Suprapubic skin (tissue), 4 donors: ENCODE measurements around the gene MIER1. TPM values are rescaled to one million over a fixed set of nuclear protein-coding genes. Genes with fewer than 3 reads are reported as not detected.

Experiments
- DNase-seq, 2 donors: peaks; one replicate each; pipeline ENCODE4 v3.0.0-alpha.2; 2019; ENCODE audit warnings: low spot score in 2 of 2
- H3K27ac ChIP-seq: fragments of 200-600 bp; sonication (generic); one replicate; pipeline ENCODE4 v1.5.1; 2019
- H3K27me3 ChIP-seq: fragments of 200-600 bp; sonication (generic); one replicate; pipeline ENCODE4 v1.5.1; 2019
- H3K36me3 ChIP-seq: fragments of 200-600 bp; sonication (generic); one replicate; pipeline ENCODE4 v1.5.1; 2019
- H3K4me1 ChIP-seq: fragments of 200-600 bp; sonication (generic); one replicate; pipeline ENCODE4 v1.5.1; 2019
- H3K4me3 ChIP-seq: fragments of 200-600 bp; sonication (generic); one replicate; pipeline ENCODE4 v1.5.1; 2019; ENCODE audit warnings: mild to moderate bottlenecking
- H3K9me3 ChIP-seq: fragments of 200-600 bp; sonication (generic); one replicate; pipeline ENCODE4 v1.5.1; 2019
- EP300 ChIP-seq: sonication (generic); formaldehyde crosslinking; IDR thresholded peaks from one replicate; pipeline ENCODE4 v1.6.1; 2017; ENCODE audit warnings: antibody characterized with exemption
- POLR2A ChIP-seq, 2 donors: fragments of 450-650 bp; IDR thresholded peaks; one replicate each; pipeline ENCODE4 v1.6.1; 2017; ENCODE audit warnings: antibody characterized with exemption in 2 of 2, mild to moderate bottlenecking in 2 of 2, moderate library complexity in 2 of 2
- POLR2AphosphoS5 ChIP-seq, 3 donors: sonication (generic); formaldehyde crosslinking; IDR thresholded peaks; one replicate each; pipeline ENCODE4 v1.6.1; 2017; ENCODE audit warnings: antibody characterized with exemption in 3 of 3
- WGBS: methylation state at CpG from one replicate; pipeline ENCODE4 v1.1.5; 2018; 5-methylcytosine and 5-hydroxymethylcytosine counted together
- total RNA-seq, 4 donors: library from RNA; depleted of rRNA; stranded (reverse); fragments of >200 nt; gene quantifications; one replicate each; pipeline ENCODE4 v1.1.0, GENCODE V29; 2016
- TF ChIP-seq, protein P1 (sequence below), 2 donors: fragments of 200-600 bp in 1 of 2; fragments of 450-650 bp in 1 of 2; sonication (generic) in 1 of 2; IDR thresholded peaks; one replicate each; pipeline ENCODE4 v1.5.1; 2016 to 2019; ENCODE audit warnings: antibody characterized with exemption in 2 of 2, mild to moderate bottlenecking in 1 of 2, moderate library complexity in 1 of 2

MIER1 gene
- total RNA-seq, 4 donors from 2014 or later = 17.1 to 43.2 (median 27.5) TPM

DNA sequence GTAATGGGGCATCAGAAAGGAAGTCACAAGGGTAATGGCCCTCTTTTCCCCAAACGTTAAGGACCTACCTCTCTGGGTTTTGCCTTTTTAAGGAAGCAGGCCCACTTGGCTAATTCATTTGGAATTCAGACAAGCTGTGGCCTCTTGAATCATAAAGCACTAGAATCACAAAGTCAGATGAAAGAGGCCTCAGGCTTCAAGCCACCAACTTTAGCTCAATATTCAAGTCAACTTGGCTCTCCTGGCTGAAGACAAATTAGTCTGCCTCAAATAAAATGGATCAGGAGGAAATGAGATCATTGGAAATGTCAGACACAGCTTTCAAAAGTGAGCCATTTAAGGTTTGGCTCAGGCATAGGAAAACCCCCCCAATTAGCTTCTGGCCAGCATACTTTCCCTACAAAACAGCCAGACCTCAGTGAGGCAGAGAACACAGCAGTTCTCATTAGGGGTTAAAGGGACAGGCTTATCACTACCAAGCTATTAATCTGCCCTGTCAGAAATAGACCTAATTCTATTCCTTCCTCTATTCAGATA, 94.9 kb downstream of the MIER1 start:
- DNase-seq = no peak

DNA sequence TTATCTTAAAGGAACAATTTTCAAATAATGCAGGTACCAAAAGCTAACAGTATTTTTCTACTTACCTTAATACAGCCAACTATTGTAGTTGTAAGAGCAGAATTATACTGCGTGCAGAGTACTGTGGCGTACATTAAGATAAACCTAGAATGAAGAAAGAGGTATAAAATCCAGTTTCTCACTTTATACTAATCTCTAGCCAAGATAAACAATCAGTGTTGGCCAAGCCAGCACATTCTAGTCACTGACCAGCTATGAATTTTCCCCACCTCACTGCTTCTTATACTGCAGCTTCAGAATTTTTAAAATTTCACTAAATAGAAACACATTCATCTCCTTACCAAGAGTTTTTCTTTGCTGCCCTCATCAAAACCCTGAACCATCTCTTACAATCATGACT, 95.5 kb downstream of the MIER1 start:
- peaks cover 5% of the 10 kb centered on the region for H3K4me1 ChIP-seq
- no peak for DNase-seq
- H3K4me3 ChIP-seq = no peak overlapping the region
- TF ChIP-seq, protein P1, sequence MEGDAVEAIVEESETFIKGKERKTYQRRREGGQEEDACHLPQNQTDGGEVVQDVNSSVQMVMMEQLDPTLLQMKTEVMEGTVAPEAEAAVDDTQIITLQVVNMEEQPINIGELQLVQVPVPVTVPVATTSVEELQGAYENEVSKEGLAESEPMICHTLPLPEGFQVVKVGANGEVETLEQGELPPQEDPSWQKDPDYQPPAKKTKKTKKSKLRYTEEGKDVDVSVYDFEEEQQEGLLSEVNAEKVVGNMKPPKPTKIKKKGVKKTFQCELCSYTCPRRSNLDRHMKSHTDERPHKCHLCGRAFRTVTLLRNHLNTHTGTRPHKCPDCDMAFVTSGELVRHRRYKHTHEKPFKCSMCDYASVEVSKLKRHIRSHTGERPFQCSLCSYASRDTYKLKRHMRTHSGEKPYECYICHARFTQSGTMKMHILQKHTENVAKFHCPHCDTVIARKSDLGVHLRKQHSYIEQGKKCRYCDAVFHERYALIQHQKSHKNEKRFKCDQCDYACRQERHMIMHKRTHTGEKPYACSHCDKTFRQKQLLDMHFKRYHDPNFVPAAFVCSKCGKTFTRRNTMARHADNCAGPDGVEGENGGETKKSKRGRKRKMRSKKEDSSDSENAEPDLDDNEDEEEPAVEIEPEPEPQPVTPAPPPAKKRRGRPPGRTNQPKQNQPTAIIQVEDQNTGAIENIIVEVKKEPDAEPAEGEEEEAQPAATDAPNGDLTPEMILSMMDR (IDR thresholded peaks at IDR 0.05) = no peak
- TF ChIP-seq POLR2A (IDR thresholded peaks at IDR 0.05) (no peak), EP300 (no peak)
- 95% methylated on average over 2 of the region's 2 CpGs for WGBS
- H3K9me3 ChIP-seq = no peaks in the 10 kb centered on the region
- H3K27ac ChIP-seq = no peak overlapping the region
- H3K36me3 ChIP-seq = peaks cover 46% of the 10 kb centered on the region
- no peaks in the 10 kb centered on the region for H3K27me3 ChIP-seq

More for the DNA sequence above, 94.9 kb downstream of the MIER1 start:
- no peaks in the 10 kb centered on the region for H3K27me3 ChIP-seq
- H3K36me3 ChIP-seq = peaks cover 43% of the 10 kb centered on the region
- H3K9me3 ChIP-seq = no peaks in the 10 kb centered on the region
- H3K27ac ChIP-seq = no peak overlapping the region
- no peak for TF ChIP-seq POLR2AphosphoS5 (IDR thresholded peaks at IDR 0.05)
- TF ChIP-seq EP300 = no peak
- TF ChIP-seq POLR2A (IDR thresholded peaks at IDR 0.05) = no peak
- TF ChIP-seq, protein P1 (IDR thresholded peaks at IDR 0.05) = no peak
- WGBS = 0% methylated on average over 1 of the region's 1 CpG
- H3K4me3 ChIP-seq = no peak overlapping the region
- H3K4me1 ChIP-seq = peaks cover 5% of the 10 kb centered on the region

DNA sequence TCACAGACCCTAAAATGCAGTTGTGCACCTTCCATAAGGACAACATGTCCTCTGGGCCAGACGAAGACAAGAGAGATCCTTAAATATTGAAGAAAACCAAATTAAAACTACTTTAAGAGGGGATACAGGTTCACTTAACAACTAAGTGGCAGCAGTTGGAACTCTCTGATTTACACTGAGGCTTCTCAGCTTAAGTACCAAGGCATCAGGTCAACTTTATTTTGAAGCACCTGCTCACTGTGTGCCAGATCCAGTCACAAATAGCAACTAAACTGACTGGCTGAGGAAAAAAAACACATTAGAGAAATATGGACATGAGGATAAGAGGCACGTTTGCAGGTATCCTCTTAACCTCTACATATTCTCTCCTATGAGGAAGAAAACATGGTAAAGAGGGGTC, 96.0 kb downstream of the MIER1 start:
- Histone ChIP-seq H3K27ac (no peak overlapping the region), H3K9me3 (no peaks in the 10 kb centered on the region), H3K4me1 (peaks cover 5% of the 10 kb centered on the region), H3K36me3 (peaks cover 46% of the 10 kb centered on the region), H3K4me3 (no peak overlapping the region), H3K27me3 (no peaks in the 10 kb centered on the region)
- DNase-seq = no peak
- TF ChIP-seq, protein P1 (IDR thresholded peaks at IDR 0.05) = no peak
- no peak for TF ChIP-seq POLR2A (IDR thresholded peaks at IDR 0.05)
- TF ChIP-seq EP300 = no peak
- 57% methylated on average over 2 of the region's 2 CpGs for WGBS

DNA sequence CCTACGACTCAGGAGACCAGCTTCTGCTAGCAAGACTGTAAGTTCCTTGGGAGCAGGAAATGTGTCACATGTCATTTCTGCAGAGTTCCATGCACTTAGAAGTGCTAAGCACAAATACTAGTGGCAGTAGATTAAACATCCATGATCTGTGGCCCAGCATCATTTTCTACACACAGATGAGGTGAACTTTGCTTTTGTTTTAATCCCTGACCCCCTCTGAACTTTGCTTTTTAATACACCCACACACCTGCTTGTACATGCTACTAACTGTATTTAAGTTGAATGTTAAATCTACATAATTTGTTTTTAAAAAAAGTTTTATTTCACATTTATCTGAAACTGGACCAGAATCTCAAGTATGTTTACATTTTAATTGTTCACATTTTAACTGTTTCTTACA, 104.7 kb downstream of the MIER1 start:
- Histone ChIP-seq H3K4me1 (peaks cover 11% of the 10 kb centered on the region), H3K9me3 (no peaks in the 10 kb centered on the region), H3K27me3 (no peaks in the 10 kb centered on the region), H3K27ac (no peak overlapping the region), H3K36me3 (peaks cover 12% of the 10 kb centered on the region), H3K4me3 (no peak overlapping the region)
- TF ChIP-seq EP300 (no peak), POLR2A (IDR thresholded peaks at IDR 0.05) (no peak), POLR2AphosphoS5 (IDR thresholded peaks at IDR 0.05) (no peak)
- TF ChIP-seq, protein P1 (IDR thresholded peaks at IDR 0.05) = no peak
- 96% methylated on average over 1 of the region's 1 CpG for WGBS
- DNase-seq = no peak

DNA sequence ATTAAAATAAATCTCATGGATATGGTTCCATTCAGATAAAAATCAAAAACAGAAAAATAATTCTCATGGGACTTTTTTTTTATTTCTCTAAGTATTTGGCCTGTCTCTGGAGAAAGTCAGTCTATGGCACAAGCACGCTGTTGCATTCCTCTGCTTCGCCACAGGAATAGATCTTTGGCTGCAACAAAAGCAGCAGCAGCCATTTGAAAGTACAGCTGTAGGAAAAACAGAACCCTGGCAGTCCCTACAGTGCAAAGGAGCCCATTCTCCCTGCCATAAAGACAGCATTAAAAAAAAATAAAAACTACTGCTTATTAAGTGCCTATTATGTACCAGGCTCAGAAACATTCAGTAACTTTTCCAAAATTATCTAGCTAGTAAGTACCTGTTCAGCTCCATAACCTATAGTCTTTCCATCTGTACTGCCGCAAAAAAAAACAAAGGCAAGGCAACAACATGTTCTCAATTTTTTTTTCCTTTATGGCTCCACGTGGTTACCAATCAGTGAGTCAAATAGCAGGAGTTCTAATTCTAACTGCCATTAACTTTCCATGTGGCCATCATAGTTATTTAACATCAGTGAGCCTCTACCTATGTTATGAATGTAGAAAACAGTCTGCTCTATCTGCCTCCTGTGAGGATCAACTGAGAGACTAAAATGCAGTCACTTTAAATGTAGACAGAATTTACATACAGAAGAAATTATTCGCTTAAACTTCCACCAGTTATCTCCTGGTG, 106.5 kb downstream of the MIER1 start:
- no peak overlapping the region for H3K27ac ChIP-seq

More for the DNA sequence above, 106.5 kb downstream of the MIER1 start:
- H3K4me3 ChIP-seq = no peak overlapping the region
- WGBS = 73% methylated on average over 5 of the region's 5 CpGs
- no peak for DNase-seq
- H3K4me1 ChIP-seq = peaks cover 11% of the 10 kb centered on the region
- TF ChIP-seq POLR2A (IDR thresholded peaks at IDR 0.05) = no peak
- TF ChIP-seq EP300 = no peak
- no peak for TF ChIP-seq POLR2AphosphoS5 (IDR thresholded peaks at IDR 0.05)
- TF ChIP-seq, protein P1 (IDR thresholded peaks at IDR 0.05) = no peak
- no peaks in the 10 kb centered on the region for H3K27me3 ChIP-seq
- H3K9me3 ChIP-seq = no peaks in the 10 kb centered on the region
- H3K36me3 ChIP-seq = peaks cover 8% of the 10 kb centered on the region
